OCI-LY1 (cell line): ENCODE data around the gene PSD.
A peak's percentile ranks its signal among the peaks of the same experiment; 100 is the strongest.

Experiments
- H2AFZ ChIP-seq: fragments of 200-600 bp; sonication (generic), shearing (Covaris generic); 2 replicates; pipeline ENCODE4 v1.6.0; 2014; ENCODE audit warnings: antibody characterized with exemption, mild to moderate bottlenecking, low read length
- H3F3A ChIP-seq: fragments of 200-600 bp; sonication (generic), shearing (Covaris generic); 2 replicates; pipeline ENCODE4 v1.6.0; 2014; ENCODE audit warnings: mild to moderate bottlenecking, antibody characterized with exemption, low read length, moderate library complexity; ENCODE audit not compliant: insufficient read depth
- H3K27ac ChIP-seq: fragments of 200-600 bp; sonication (generic); 2 replicates; pipeline ENCODE4 v1.5.1; 2014; ENCODE audit warnings: low read length, mixed run types, mild to moderate bottlenecking, low read depth; ENCODE audit not compliant: poor library complexity, severe bottlenecking
- H3K27me3 ChIP-seq: fragments of 200-600 bp; sonication (generic); 2 replicates; pipeline ENCODE4 v1.6.0; 2014; ENCODE audit warnings: antibody characterized with exemption, mild to moderate bottlenecking, low read length, moderate library complexity; ENCODE audit not compliant: insufficient read depth
- H3K36me3 ChIP-seq: fragments of 200-600 bp; sonication (generic); 2 replicates; pipeline ENCODE4 v1.6.1; 2014; ENCODE audit warnings: mild to moderate bottlenecking, antibody characterized with exemption, low read length, moderate library complexity, mixed read lengths; ENCODE audit not compliant: insufficient read depth
- H3K4me1 ChIP-seq: fragments of 200-600 bp; sonication (generic); 2 replicates; pipeline ENCODE4 v1.5.1; 2014; ENCODE audit warnings: mild to moderate bottlenecking, low read length, moderate library complexity; ENCODE audit not compliant: insufficient read depth, severe bottlenecking
- H3K4me2 ChIP-seq: fragments of 200-600 bp; sonication (generic), shearing (Covaris generic); 2 replicates; pipeline ENCODE4 v1.6.1; 2014; ENCODE audit warnings: low read length
- H3K4me3 ChIP-seq: fragments of 200-600 bp; sonication (generic); 2 replicates; pipeline ENCODE4 v1.5.1; 2014; ENCODE audit warnings: low read length, low read depth, mild to moderate bottlenecking, mixed read lengths; ENCODE audit not compliant: poor library complexity, severe bottlenecking
- H3K79me2 ChIP-seq: fragments of 200-600 bp; shearing (Covaris generic); 2 replicates; pipeline ENCODE4 v1.6.1; 2016; ENCODE audit warnings: mixed run types, low read length, mixed read lengths; ENCODE audit not compliant: insufficient read depth
- H3K9ac ChIP-seq: fragments of 200-600 bp; sonication (generic), shearing (Covaris generic); 2 replicates; pipeline ENCODE4 v1.6.1; 2014; ENCODE audit warnings: mild to moderate bottlenecking, low read length, mixed read lengths
- H3K9me2 ChIP-seq: fragments of 200-600 bp; sonication (generic), shearing (Covaris generic); 2 replicates; pipeline ENCODE4 v1.6.1; 2014; ENCODE audit warnings: low read depth, mild to moderate bottlenecking, low read length, mixed read lengths
- H3K9me3 ChIP-seq: fragments of 200-600 bp; shearing (Covaris generic); 2 replicates; pipeline ENCODE4 v1.6.1; 2014; ENCODE audit warnings: low read length, mixed read lengths
- H4K20me1 ChIP-seq: fragments of 200-600 bp; sonication (generic), shearing (Covaris generic); 2 replicates; pipeline ENCODE4 v1.6.0; 2016; ENCODE audit warnings: mild to moderate bottlenecking, low read length; ENCODE audit not compliant: insufficient read depth
- EZH2 ChIP-seq: fragments of 200-600 bp; sonication (generic), shearing (Covaris generic); IDR thresholded peaks from 2 replicates; pipeline ENCODE4 v1.8.0; 2017; ENCODE audit warnings: borderline replicate concordance, mixed run types, mild to moderate bottlenecking, antibody characterized with exemption, low read length, moderate library complexity, mixed read lengths
- TF ChIP-seq, protein P1 (sequence below): fragments of 200-600 bp; sonication (generic), shearing (Covaris generic); IDR thresholded peaks from 2 replicates; pipeline ENCODE4 v1.5.1; 2017; ENCODE audit warnings: mild to moderate bottlenecking, antibody characterized with exemption, low read length, moderate library complexity, mixed read lengths

The PSD gene

DNA sequence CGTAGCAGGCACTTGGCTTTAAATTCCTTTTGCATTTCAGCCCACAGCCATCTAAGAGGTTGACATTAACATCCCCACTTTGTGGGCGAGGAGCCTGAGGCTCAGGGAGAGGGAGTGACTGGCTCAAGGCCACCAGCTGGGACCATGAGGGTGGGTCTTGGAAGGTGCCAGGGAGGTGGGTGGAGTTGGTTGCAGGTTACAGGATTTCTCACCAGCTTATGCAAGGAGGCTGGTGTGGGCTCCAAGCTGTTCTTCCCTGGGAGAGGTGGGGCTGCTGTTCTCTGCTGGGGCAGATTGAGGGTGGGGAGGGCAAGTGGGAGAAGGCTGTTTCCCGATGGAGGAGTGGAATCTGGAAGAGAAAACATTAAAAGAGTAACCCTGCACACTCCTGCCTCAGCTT, 46.9 kb upstream of the PSD start:
- Histone ChIP-seq H3K4me3 (no peak overlapping the region), H3K27me3 (no peaks in the 10 kb centered on the region), H4K20me1 (no peaks in the 10 kb centered on the region), H3K9ac (no peak overlapping the region), H3K36me3 (peaks cover 8% of the 10 kb centered on the region), H3K27ac (no peak overlapping the region), H3K9me2 (no peaks in the 10 kb centered on the region), H2AFZ (no peak overlapping the region), H3K79me2 (no peaks in the 10 kb centered on the region), H3K4me1 (peaks cover 30% of the 10 kb centered on the region), H3K4me2 (no peak overlapping the region), H3F3A (no peaks in the 10 kb centered on the region), H3K9me3 (no peaks in the 10 kb centered on the region)
- TF ChIP-seq EZH2, result no peak
- TF ChIP-seq, protein P1, sequence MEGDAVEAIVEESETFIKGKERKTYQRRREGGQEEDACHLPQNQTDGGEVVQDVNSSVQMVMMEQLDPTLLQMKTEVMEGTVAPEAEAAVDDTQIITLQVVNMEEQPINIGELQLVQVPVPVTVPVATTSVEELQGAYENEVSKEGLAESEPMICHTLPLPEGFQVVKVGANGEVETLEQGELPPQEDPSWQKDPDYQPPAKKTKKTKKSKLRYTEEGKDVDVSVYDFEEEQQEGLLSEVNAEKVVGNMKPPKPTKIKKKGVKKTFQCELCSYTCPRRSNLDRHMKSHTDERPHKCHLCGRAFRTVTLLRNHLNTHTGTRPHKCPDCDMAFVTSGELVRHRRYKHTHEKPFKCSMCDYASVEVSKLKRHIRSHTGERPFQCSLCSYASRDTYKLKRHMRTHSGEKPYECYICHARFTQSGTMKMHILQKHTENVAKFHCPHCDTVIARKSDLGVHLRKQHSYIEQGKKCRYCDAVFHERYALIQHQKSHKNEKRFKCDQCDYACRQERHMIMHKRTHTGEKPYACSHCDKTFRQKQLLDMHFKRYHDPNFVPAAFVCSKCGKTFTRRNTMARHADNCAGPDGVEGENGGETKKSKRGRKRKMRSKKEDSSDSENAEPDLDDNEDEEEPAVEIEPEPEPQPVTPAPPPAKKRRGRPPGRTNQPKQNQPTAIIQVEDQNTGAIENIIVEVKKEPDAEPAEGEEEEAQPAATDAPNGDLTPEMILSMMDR, result no peak

DNA sequence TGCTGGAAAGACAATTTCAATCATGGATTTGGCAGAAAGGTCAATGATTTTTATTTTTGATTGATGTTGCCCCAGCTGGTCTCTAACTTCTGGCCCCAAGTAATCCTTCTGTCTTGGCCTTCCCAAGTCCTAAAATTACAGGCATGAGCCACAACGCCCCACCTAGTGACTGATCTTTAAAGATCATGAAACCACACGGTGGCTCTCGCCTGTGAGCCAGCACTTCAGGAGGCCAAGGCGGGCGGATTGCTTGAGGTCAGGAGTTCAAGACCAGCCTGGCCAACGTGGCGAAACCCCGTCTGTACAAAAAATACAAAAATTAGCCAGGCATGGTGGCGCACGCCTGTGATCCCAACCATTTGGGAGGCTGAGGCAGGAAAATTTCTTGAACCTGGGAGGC, 45.4 kb upstream of the PSD start:
- H3K27ac ChIP-seq, result peak overlapping the region; percentile 94
- peak overlapping the region; percentile 85 for H3K4me3 ChIP-seq
- peaks cover 5% of the 10 kb centered on the region for H3K36me3 ChIP-seq
- H3K79me2 ChIP-seq, result no peaks in the 10 kb centered on the region
- no peak overlapping the region for H2AFZ ChIP-seq
- no peaks in the 10 kb centered on the region for H4K20me1 ChIP-seq
- no peak for TF ChIP-seq EZH2
- TF ChIP-seq, protein P1, result no peak
- no peaks in the 10 kb centered on the region for H3K27me3 ChIP-seq
- H3K9me3 ChIP-seq, result no peaks in the 10 kb centered on the region
- peak overlapping the region; percentile 75; the same call in 1 of the 2 replicates for H3K9ac ChIP-seq
- H3K4me2 ChIP-seq, result peak overlapping the region; percentile 94
- no peaks in the 10 kb centered on the region for H3K9me2 ChIP-seq
- peaks cover 31% of the 10 kb centered on the region for H3K4me1 ChIP-seq
- H3F3A ChIP-seq, result no peaks in the 10 kb centered on the region

DNA sequence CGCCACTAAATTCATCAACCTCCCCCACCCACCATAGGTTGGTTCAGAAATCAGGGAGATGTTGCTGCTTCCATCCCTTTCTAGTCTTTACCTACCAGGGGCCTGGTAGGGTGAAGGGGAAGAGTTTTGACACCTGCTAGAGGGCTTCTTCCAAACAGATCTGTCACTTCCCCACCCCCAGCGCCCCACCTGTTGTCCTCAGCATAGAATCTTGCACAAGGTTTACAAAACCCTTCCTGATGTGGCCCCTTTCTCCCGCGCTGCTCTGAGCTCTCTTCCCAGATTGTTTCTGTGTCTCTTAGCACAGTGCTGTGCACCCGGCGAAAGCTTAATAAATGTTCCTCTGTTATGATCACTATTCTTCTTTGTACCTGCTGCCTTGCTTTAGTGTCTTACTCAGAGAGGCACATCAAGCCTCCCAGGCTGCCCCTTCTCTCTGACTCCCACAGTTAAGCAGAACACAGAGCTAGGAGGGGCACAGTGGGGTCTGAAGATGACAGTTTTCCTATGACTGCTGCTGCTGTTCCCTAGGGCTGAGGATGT, 44.0 kb upstream of the PSD start:
- Histone ChIP-seq H3K79me2 (no peaks in the 10 kb centered on the region), H3K27me3 (no peaks in the 10 kb centered on the region), H3K4me3 (peak overlapping the region; percentile 85), H3K27ac (peak overlapping the region; percentile 94), H3K4me1 (peaks cover 31% of the 10 kb centered on the region), H4K20me1 (no peaks in the 10 kb centered on the region), H3K9me3 (no peaks in the 10 kb centered on the region), H3K9me2 (no peaks in the 10 kb centered on the region), H3F3A (no peaks in the 10 kb centered on the region), H3K36me3 (no peaks in the 10 kb centered on the region; the same call in 1 of the 2 replicates), H2AFZ (no peak overlapping the region), H3K4me2 (peak overlapping the region; percentile 94), H3K9ac (peak overlapping the region; percentile 93)
- no peak for TF ChIP-seq EZH2
- TF ChIP-seq, protein P1, result no peak
